Ishikawa (cell line): Measurements from ENCODE around the gene AHCYL1.

Source experiments
- CEBPB ChIP-seq: IDR thresholded peaks from 2 replicates; pipeline ENCODE4 v1.6.1; 2012
- MAX ChIP-seq: IDR thresholded peaks from 2 replicates; pipeline ENCODE4 v1.6.1; 2012
- TAF1 ChIP-seq: IDR thresholded peaks from 2 replicates; pipeline ENCODE4 v1.6.1; 2012; ENCODE audit warnings: low read depth, mild to moderate bottlenecking
- TEAD4 ChIP-seq: IDR thresholded peaks from 2 replicates; pipeline ENCODE4 v1.6.1; 2012
- USF1 ChIP-seq: IDR thresholded peaks from 2 replicates; pipeline ENCODE4 v1.6.1; 2012
- ZBTB7A ChIP-seq: IDR thresholded peaks from 2 replicates; pipeline ENCODE4 v1.6.1; 2012; ENCODE audit warnings: low read depth

GRCh38 chr1:109942434-109942833 lies 42.1 kb upstream of the AHCYL1 start:
- TF ChIP-seq CEBPB (no peak), USF1 (no peak), MAX (no peak), TAF1 (no peak), TEAD4 (no peak), ZBTB7A (no peak)
